Endometrial microvascular endothelial cells (primary cell): ENCODE results near the gene STAT5B. TPM values are rescaled to one million over a fixed set of nuclear protein-coding genes. Genes with fewer than 3 reads are reported as not detected.
"Not testable (repeated sequence)": the region's sequence is repeated elsewhere in the genome, so short reads cannot be mapped to it uniquely, and the experiment has no call there.

Experiments used
- in situ Hi-C: cut with HindIII; loops from 2 replicates; pipeline ENCODE4 v1.10.0; 2017; ENCODE audit warnings: low sequenced_read_pairs, low pct_unique_long_range_greater_than_20kb; ENCODE audit errors: inconsistent ontology term
- total RNA-seq: library from RNA; depleted of rRNA; stranded (reverse); fragments of >200 nt; gene quantifications from one replicate; pipeline ENCODE4 v1.2.3, GENCODE V29; 2015; ENCODE audit errors: inconsistent ontology term

STAT5B gene
- total RNA-seq, 1 donor from 2014 or later: 38.3 TPM

- in situ Hi-C loops: no loop called here
These were observed 28.5 kb downstream of the STAT5B start for GRCh38 chr17:42247734-42248133.

- in situ Hi-C loops: no loop called here
These were observed 29.7 kb downstream of the STAT5B start for GRCh38 chr17:42246515-42246914.

GRCh38 chr17:42245183-42245582 is 31.0 kb downstream of the STAT5B start:
- in situ Hi-C loops: not testable (repeated sequence)

- in situ Hi-C loops: not testable (repeated sequence)
These were observed 32.1 kb downstream of the STAT5B start for GRCh38 chr17:42244116-42244515.

- in situ Hi-C loops: no loop called here
These were observed 32.7 kb downstream of the STAT5B start for GRCh38 chr17:42243493-42243982.

GRCh38 chr17:42241871-42242270 is 34.3 kb downstream of the STAT5B start:
- in situ Hi-C loops: no loop called here

GRCh38 chr17:42240863-42241262 is 35.3 kb downstream of the STAT5B start:
- in situ Hi-C loops: not testable (repeated sequence)

GRCh38 chr17:42240201-42240600 is 36.0 kb downstream of the STAT5B start:
- in situ Hi-C loops: no loop called here

- in situ Hi-C loops: not testable (repeated sequence)
These were observed 36.6 kb downstream of the STAT5B start for GRCh38 chr17:42239576-42239975.

- in situ Hi-C loops: no loop called here
These were observed 39.4 kb downstream of the STAT5B start for GRCh38 chr17:42236760-42237159.

GRCh38 chr17:42233994-42234393 is 42.2 kb downstream of the STAT5B start:
- in situ Hi-C loops: no loop called here

- in situ Hi-C loops: no loop called here
These were observed 43.0 kb downstream of the STAT5B start for GRCh38 chr17:42233156-42233555.

GRCh38 chr17:42230225-42230624 is 46.0 kb downstream of the STAT5B start:
- in situ Hi-C loops: no loop called here

- in situ Hi-C loops: no loop called here
These were observed 48.1 kb downstream of the STAT5B start for GRCh38 chr17:42227849-42228700.

- in situ Hi-C loops: no loop called here
These were observed 50.5 kb downstream of the STAT5B start for GRCh38 chr17:42225646-42226045.

GRCh38 chr17:42224651-42225050 is 51.5 kb downstream of the STAT5B start:
- in situ Hi-C loops: no loop called here

- in situ Hi-C loops: no loop called here
These were observed 54.1 kb downstream of the STAT5B start for GRCh38 chr17:42221886-42222745.

GRCh38 chr17:42219280-42219679 is 56.9 kb downstream of the STAT5B start:
- in situ Hi-C loops: not testable (repeated sequence)

GRCh38 chr17:42214156-42214555 is 62.0 kb downstream of the STAT5B start:
- in situ Hi-C loops: no loop called here

- in situ Hi-C loops: no loop called here
These were observed 63.8 kb downstream of the STAT5B start for GRCh38 chr17:42212382-42212781.
